Middle frontal gyrus (tissue), 1 donor: ENCODE data around the gene GALP.
"Not testable (repeated sequence)": the region's sequence is repeated elsewhere in the genome, so short reads cannot be mapped to it uniquely, and the experiment has no call there.

ENCODE experiments used
- DNase-seq: peaks from one replicate; pipeline ENCODE4 v3.0.0-alpha.2; 2015; ENCODE audit warnings: low spot score; ENCODE audit errors: extremely low spot score

GALP gene

GRCh38 chr19:56191115-56191514, 15.3 kb downstream of the GALP start:
- no peak for DNase-seq

GRCh38 chr19:56191711-56192110, 15.9 kb downstream of the GALP start:
- DNase-seq: no peak

GRCh38 chr19:56193981-56194640, 18.3 kb downstream of the GALP start:
- DNase-seq: no peak

GRCh38 chr19:56197646-56198045, 21.8 kb downstream of the GALP start, which contains the start of gene ZSCAN5B:
TSS of gene ZSCAN5B (minus strand) at chr19:56197783. CDS start at chr19:56193052, 4,731 bp downstream.
- not testable (repeated sequence) for DNase-seq

- no peak for DNase-seq
Observed at GRCh38 chr19:56199687-56200086, 23.9 kb downstream of the GALP start.

- DNase-seq: no peak
Observed at GRCh38 chr19:56201973-56202372, 26.2 kb downstream of the GALP start, which contains the start of gene ZSCAN5C. TSS of gene ZSCAN5C (plus strand) at chr19:56202273. CDS start at chr19:56205914, 3,641 bp downstream.

- not testable (repeated sequence) for DNase-seq
Observed at GRCh38 chr19:56207581-56207980, 31.8 kb downstream of the GALP start.

- DNase-seq: no peak
Observed at GRCh38 chr19:56209091-56209490, 33.3 kb downstream of the GALP start.

- DNase-seq: not testable (repeated sequence)
Observed at GRCh38 chr19:56210036-56210435, 34.2 kb downstream of the GALP start.

GRCh38 chr19:56211718-56212117, 35.9 kb downstream of the GALP start:
- DNase-seq: no peak

GRCh38 chr19:56217039-56217949, 41.5 kb downstream of the GALP start:
- no peak for DNase-seq

GRCh38 chr19:56218961-56219360, 43.2 kb downstream of the GALP start:
- DNase-seq: no peak

- not testable (repeated sequence) for DNase-seq
Observed at GRCh38 chr19:56221442-56221841, 45.6 kb downstream of the GALP start.

GRCh38 chr19:56221851-56222250, 46.0 kb downstream of the GALP start:
- no peak for DNase-seq

- no peak for DNase-seq
Observed at GRCh38 chr19:56222901-56223300, 47.1 kb downstream of the GALP start.

- no peak for DNase-seq
Observed at GRCh38 chr19:56223481-56223880, 47.7 kb downstream of the GALP start.
